ENCODE results near the gene RNF144B. TPM values are rescaled to one million over a fixed set of nuclear protein-coding genes. Genes with fewer than 3 reads are reported as not detected.

RNF144B gene
- total RNA-seq, 1 experiment from 2014 or later = 26.2 TPM

DNA sequence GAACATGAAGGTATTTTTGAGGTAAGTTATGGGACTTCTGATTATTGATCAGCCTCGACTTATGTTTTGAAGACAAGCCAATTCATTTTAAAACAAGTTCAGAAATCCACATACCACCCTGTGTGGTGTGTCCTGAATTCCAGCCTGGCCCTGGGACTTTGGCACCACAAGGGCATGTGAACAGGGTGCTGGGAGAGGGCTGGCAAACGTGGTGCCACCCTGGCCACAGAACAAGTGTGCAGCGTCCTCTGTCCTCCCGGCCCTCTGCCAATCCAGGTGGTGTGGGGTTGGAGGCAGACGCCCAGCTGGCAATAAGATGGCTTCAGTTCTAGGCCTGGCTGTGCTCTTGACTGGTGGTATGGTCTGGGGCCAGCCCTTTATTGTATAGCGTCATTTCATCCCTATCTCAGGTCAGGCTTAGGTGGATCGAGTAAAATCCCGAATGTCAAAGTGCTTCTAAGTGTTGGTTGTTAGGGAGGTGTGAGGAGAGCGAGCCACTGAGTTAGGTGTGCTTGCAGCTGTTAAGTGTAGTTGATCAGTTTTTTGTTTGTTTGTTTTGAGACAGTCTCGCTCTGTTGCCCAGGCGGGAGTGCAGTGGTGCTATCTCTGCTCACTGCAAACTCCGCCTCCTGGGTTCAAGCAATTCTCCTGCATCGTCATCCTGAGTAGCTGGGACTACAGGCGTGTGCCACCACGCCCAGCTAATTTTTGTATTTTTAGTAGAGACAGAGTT, 84.2 kb downstream of the RNF144B start:
- no peak for TF ChIP-seq EZH2 (IDR thresholded peaks at IDR 0.05; ENCODE audit: low read depth)
- TF ChIP-seq, protein P1, sequence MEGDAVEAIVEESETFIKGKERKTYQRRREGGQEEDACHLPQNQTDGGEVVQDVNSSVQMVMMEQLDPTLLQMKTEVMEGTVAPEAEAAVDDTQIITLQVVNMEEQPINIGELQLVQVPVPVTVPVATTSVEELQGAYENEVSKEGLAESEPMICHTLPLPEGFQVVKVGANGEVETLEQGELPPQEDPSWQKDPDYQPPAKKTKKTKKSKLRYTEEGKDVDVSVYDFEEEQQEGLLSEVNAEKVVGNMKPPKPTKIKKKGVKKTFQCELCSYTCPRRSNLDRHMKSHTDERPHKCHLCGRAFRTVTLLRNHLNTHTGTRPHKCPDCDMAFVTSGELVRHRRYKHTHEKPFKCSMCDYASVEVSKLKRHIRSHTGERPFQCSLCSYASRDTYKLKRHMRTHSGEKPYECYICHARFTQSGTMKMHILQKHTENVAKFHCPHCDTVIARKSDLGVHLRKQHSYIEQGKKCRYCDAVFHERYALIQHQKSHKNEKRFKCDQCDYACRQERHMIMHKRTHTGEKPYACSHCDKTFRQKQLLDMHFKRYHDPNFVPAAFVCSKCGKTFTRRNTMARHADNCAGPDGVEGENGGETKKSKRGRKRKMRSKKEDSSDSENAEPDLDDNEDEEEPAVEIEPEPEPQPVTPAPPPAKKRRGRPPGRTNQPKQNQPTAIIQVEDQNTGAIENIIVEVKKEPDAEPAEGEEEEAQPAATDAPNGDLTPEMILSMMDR (conservative IDR thresholded peaks at IDR 0.05) = no peak
- no TSS peak for BruUV-seq (replicated peaks)

DNA sequence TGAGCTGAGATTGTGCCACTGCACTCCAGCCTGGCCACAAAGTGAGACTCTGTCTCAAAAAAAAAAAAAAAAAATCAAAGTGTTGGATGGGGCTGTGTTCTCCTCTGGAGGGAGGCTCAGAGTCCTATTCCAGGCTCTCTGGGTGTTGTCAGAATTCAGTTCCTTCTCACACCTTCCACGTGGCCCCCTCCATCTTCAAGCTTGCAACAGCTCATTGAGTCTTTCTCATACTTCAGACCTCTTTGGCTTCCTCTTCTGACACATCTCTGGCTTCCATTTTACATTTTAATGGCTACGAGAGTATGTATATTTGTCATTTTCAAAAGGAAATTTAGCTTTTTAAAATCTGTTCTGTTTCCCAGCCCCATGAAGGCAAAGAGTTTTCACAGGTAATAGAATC, 85.8 kb downstream of the RNF144B start:
- BruUV-seq (replicated peaks) = no TSS peak
- Histone ChIP-seq H3F3A (ENCODE audit: insufficient read depth, low read depth) (0 out of 2 replicates have a peak, but pooled peaks cover 3% of the 10 kb centered on the region), H3K79me2 (ENCODE audit: low read depth) (no peaks in the 10 kb centered on the region), H3K4me2 (no peak overlapping the region), H3K4me1 (replicated peaks; ENCODE audit: insufficient read depth) (no peaks in the 10 kb centered on the region), H3K9me3 (ENCODE audit: insufficient read depth, low read depth) (no peaks in the 10 kb centered on the region), H2AFZ (no peak overlapping the region), H3K9me2 (ENCODE audit: insufficient read depth) (no peaks in the 10 kb centered on the region), H4K20me1 (ENCODE audit: insufficient read depth) (no peaks in the 10 kb centered on the region), H3K4me3 (no peak overlapping the region), H3K27ac (no peak overlapping the region), H3K36me3 (ENCODE audit: low read depth) (no peaks in the 10 kb centered on the region), H3K27me3 (ENCODE audit: insufficient read depth, low read depth) (no peaks in the 10 kb centered on the region)
- TF ChIP-seq EZH2 (IDR thresholded peaks at IDR 0.05; ENCODE audit: low read depth) = no peak
- TF ChIP-seq, protein P1 (conservative IDR thresholded peaks at IDR 0.05) = no peak
- POLR2A ChIA-PET (ENCODE audit: unreplicated experiment) = no interaction called here
- no peak for DNase-seq
- intact Hi-C loops (cut with micrococcal nuclease; ENCODE audit: unreplicated experiment) = no loop called here
- CTCF ChIA-PET = no interaction called here

More for the DNA sequence above, 84.2 kb downstream of the RNF144B start:
- no peak for DNase-seq
- Histone ChIP-seq H3K9me3 (ENCODE audit: insufficient read depth, low read depth) (no peaks in the 10 kb centered on the region), H3K9me2 (ENCODE audit: insufficient read depth) (no peaks in the 10 kb centered on the region), H3K36me3 (ENCODE audit: low read depth) (no peaks in the 10 kb centered on the region), H3K79me2 (ENCODE audit: low read depth) (no peaks in the 10 kb centered on the region), H3K27me3 (ENCODE audit: insufficient read depth, low read depth) (no peaks in the 10 kb centered on the region), H3K27ac (no peak overlapping the region), H2AFZ (no peak overlapping the region), H3K4me1 (replicated peaks; ENCODE audit: insufficient read depth) (no peaks in the 10 kb centered on the region), H4K20me1 (ENCODE audit: insufficient read depth) (no peaks in the 10 kb centered on the region), H3K4me3 (no peak overlapping the region), H3F3A (ENCODE audit: insufficient read depth, low read depth) (0 out of 2 replicates have a peak, but pooled peaks cover 3% of the 10 kb centered on the region), H3K4me2 (no peak overlapping the region)
- CTCF ChIA-PET = no interaction called here
- intact Hi-C loops (cut with micrococcal nuclease; ENCODE audit: unreplicated experiment) = no loop called here
- POLR2A ChIA-PET (ENCODE audit: unreplicated experiment) = no interaction called here

DNA sequence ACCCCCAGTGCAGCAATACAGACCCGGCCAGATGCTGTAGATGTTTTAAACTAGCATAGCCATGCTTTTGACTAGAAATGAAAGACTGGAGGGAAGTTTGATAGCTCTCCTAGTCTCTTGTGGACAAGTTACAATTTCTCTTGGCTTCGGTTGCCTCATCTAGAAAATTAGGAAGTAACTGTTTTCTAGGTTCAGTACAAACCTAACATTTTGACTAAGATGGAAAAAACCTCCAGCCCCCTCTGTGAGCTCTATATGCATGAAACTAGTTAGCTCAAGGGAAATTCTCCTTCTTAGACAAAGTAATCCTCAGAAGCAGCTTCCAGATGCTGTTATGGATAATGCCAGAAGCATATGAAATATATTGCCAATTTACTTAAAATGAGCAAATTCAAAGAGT, 86.6 kb downstream of the RNF144B start:
- TF ChIP-seq, protein P1 (conservative IDR thresholded peaks at IDR 0.05) = no peak
- no peak for TF ChIP-seq EZH2 (IDR thresholded peaks at IDR 0.05; ENCODE audit: low read depth)
- ChIA-PET CTCF (no interaction called here), POLR2A (ENCODE audit: unreplicated experiment) (no interaction called here)
- H3K9me3 ChIP-seq (ENCODE audit: insufficient read depth, low read depth) = no peaks in the 10 kb centered on the region
- H3K27me3 ChIP-seq (ENCODE audit: insufficient read depth, low read depth) = no peaks in the 10 kb centered on the region
- H3F3A ChIP-seq (ENCODE audit: insufficient read depth, low read depth) = 0 out of 2 replicates have a peak, but pooled peaks cover 3% of the 10 kb centered on the region
- no peak overlapping the region for H3K4me3 ChIP-seq
- H3K4me1 ChIP-seq (replicated peaks; ENCODE audit: insufficient read depth) = no peaks in the 10 kb centered on the region
- no peaks in the 10 kb centered on the region for H3K9me2 ChIP-seq (ENCODE audit: insufficient read depth)
- H3K27ac ChIP-seq = no peak overlapping the region
- H3K36me3 ChIP-seq (ENCODE audit: low read depth) = no peaks in the 10 kb centered on the region
- intact Hi-C loops (cut with micrococcal nuclease; ENCODE audit: unreplicated experiment) = no loop called here
- DNase-seq = no peak
- H4K20me1 ChIP-seq (ENCODE audit: insufficient read depth) = no peaks in the 10 kb centered on the region
- no peak overlapping the region for H2AFZ ChIP-seq
- H3K4me2 ChIP-seq = no peak overlapping the region
- H3K79me2 ChIP-seq (ENCODE audit: low read depth) = no peaks in the 10 kb centered on the region
- BruUV-seq (replicated peaks) = no TSS peak

Measured in PC-9 (cell line).